Measurements from ENCODE around the gene TSC22D1.

The TSC22D1 gene

DNA sequence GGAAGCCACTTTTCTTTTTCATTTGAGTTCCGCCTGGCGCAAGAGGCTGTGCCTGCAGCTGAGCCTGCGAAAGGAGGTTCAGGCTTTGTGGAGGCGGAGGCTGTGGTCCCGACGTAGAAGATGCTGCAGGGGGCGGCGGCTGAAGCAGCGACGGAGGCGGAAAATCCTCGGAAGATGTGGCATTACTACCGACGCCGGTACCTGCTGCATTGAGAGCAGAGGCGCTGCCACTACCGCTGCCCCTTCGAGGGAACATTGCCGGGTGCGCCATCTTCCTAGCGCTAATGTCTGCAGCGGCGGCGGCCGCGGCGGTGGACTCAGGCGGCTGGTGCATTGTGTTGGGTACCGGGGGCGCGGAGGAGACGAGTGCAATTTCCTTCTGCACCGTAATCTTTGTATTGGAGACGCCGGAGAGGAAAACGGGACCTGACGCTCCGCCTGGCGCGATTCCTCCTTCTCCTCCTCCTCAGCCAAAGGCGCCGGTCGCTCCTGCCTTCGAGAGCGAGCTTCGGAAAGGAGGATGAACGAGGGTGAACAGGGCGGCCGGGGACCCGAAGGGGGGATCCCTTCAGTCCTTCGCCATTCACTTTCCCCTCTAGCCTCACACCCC is at the start of gene TSC22D1:
Gene TSC22D1 (minus strand): TSS at position 590 of the 610 bp plus-strand sequence. CDS start 256 bp downstream, at position 334.
- TF ChIP-seq, protein P1, sequence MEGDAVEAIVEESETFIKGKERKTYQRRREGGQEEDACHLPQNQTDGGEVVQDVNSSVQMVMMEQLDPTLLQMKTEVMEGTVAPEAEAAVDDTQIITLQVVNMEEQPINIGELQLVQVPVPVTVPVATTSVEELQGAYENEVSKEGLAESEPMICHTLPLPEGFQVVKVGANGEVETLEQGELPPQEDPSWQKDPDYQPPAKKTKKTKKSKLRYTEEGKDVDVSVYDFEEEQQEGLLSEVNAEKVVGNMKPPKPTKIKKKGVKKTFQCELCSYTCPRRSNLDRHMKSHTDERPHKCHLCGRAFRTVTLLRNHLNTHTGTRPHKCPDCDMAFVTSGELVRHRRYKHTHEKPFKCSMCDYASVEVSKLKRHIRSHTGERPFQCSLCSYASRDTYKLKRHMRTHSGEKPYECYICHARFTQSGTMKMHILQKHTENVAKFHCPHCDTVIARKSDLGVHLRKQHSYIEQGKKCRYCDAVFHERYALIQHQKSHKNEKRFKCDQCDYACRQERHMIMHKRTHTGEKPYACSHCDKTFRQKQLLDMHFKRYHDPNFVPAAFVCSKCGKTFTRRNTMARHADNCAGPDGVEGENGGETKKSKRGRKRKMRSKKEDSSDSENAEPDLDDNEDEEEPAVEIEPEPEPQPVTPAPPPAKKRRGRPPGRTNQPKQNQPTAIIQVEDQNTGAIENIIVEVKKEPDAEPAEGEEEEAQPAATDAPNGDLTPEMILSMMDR (IDR thresholded peaks at IDR 0.05; ENCODE audit: unreplicated experiment in 3 of 3): peak in 1 of 3 experiments; percentile 10
- peaks cover 27% of the 10 kb centered on the region for H3K36me3 Mint-ChIP-seq (ENCODE audit: low read depth)
- no peaks in the 10 kb centered on the region for H3K27me3 Mint-ChIP-seq (ENCODE audit: low read depth)
- H3K27ac Mint-ChIP-seq: peak within 1 kb of the TSS; percentile 91 to 98 (median 96)
- peaks cover 45% of the 10 kb centered on the region for H3K4me1 Mint-ChIP-seq
- H3K9me3 Mint-ChIP-seq: no peaks in the 10 kb centered on the region
- H3K4me3 Mint-ChIP-seq: peak within 1 kb of the TSS; percentile 99

DNA sequence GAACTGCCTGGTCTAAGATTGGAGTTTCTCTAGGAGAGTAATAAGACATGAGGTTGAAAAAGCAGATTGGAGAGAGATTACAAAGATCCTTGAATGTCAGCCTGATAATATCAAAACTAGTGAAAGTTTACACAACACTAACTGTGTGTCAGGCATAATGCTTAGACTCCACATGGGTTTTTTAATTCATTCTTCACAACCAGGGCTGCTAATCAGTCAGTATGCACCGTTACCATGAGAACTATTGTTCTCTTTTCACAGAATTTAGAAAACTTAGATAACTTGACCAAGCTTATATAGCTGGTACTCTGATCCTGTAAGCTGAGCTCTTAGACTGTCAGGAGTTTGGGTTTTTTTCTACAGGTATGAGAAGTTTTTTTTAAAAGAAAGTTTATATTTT is 46.6 kb upstream of the TSC22D1 start:
- no peak overlapping the region for H3K27ac Mint-ChIP-seq

DNA sequence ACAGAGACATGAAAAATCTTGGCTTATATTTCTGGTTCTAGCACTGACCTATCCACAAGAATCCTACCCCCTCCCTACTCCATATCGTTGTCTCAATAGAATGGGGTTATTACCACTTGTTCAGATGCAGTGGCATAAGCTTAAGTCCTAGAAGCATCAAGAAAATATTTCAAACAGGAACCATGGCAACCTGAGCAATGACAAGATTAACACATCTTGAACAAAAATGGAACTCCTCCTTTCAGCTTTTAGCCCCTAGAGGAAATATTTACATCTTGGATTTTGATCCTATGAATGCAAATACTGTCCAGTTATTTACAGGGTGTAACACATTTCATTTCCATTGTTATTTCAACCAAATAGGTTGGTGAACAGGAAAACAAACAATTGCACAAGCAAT is 46.1 kb upstream of the TSC22D1 start:
- no peaks in the 10 kb centered on the region for H3K27me3 Mint-ChIP-seq (ENCODE audit: low read depth)
- no peak overlapping the region for H3K4me3 Mint-ChIP-seq
- no peaks in the 10 kb centered on the region for H3K36me3 Mint-ChIP-seq (ENCODE audit: low read depth)
- TF ChIP-seq, protein P1 (IDR thresholded peaks at IDR 0.05; ENCODE audit: unreplicated experiment in 3 of 3): no peak
- H3K9me3 Mint-ChIP-seq: no peaks in the 10 kb centered on the region
- H3K4me1 Mint-ChIP-seq: no peaks in the 10 kb centered on the region
- no peak overlapping the region for H3K27ac Mint-ChIP-seq

More for the DNA sequence above, 46.6 kb upstream of the TSC22D1 start:
- Mint-ChIP-seq H3K9me3 (no peaks in the 10 kb centered on the region), H3K36me3 (ENCODE audit: low read depth) (no peaks in the 10 kb centered on the region), H3K4me1 (no peaks in the 10 kb centered on the region), H3K4me3 (no peak overlapping the region), H3K27me3 (ENCODE audit: low read depth) (no peaks in the 10 kb centered on the region)
- TF ChIP-seq, protein P1 (IDR thresholded peaks at IDR 0.05; ENCODE audit: unreplicated experiment in 3 of 3): no peak

DNA sequence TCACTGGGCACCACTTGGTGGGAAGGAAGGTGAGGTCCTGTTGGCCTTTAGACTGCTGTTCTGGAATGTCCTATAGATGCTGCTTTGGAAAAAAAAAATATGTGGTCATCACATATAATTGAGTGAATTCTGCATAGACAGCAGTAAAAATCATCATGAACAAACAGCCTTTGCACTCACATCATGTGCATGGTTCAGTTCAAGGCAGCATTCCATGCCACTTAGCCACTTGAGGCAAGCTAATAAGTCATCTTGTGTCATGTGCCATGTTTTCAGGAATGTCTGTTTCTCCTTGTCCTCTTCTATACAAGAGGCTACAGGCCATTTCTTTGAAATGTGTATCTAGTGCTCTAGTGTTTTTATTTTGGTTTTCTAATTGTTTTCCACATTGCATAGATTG is 43.9 kb upstream of the TSC22D1 start:
- H3K27me3 Mint-ChIP-seq (ENCODE audit: low read depth): no peaks in the 10 kb centered on the region
- TF ChIP-seq, protein P1 (IDR thresholded peaks at IDR 0.05; ENCODE audit: unreplicated experiment in 3 of 3): no peak
- no peaks in the 10 kb centered on the region for H3K9me3 Mint-ChIP-seq
- no peak overlapping the region for H3K27ac Mint-ChIP-seq
- H3K4me3 Mint-ChIP-seq: no peak overlapping the region
- no peaks in the 10 kb centered on the region for H3K36me3 Mint-ChIP-seq (ENCODE audit: low read depth)
- no peaks in the 10 kb centered on the region for H3K4me1 Mint-ChIP-seq

DNA sequence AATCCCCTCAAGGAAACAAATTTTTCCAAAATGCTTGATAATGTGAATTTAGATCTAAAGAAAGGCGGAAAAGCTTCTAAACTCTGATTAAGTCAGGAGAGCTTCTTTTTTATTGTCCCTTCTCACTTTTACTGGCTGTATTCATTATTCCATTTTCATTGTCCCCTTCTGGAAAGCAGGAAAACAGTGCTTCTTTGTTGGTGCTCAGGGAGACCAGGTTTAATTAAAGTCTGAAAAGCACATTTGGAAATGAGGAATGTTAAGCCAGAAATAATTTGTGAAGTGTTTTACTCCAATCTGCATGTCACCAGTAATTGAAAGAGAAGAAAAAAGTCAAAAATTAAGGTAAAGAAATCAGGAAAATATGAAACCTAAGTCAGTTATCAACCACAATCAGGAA is 43.5 kb upstream of the TSC22D1 start:
- Mint-ChIP-seq H3K9me3 (no peaks in the 10 kb centered on the region), H3K36me3 (ENCODE audit: low read depth) (no peaks in the 10 kb centered on the region), H3K27ac (no peak overlapping the region), H3K27me3 (ENCODE audit: low read depth) (no peaks in the 10 kb centered on the region), H3K4me3 (no peak overlapping the region), H3K4me1 (no peaks in the 10 kb centered on the region)
- TF ChIP-seq, protein P1 (IDR thresholded peaks at IDR 0.05; ENCODE audit: unreplicated experiment in 3 of 3): no peak

DNA sequence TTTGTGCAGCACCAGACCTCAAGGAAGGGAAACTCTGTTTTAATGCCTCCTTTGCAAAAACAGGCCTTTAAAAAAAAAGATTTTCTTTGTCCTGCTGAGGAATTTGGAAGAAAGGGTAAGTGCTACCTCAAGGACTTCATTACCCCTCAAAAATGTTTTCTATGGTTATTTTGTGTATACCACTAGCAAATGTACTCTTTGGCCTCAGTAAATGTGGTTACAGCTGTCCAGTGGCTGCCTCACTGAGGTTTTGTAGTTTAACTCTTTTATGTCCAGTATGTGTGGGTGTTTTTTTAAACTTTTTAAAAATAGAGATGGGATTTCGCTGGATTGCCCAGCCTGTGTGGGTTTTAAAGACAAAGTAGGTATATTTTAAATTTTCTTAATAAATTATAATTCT is 42.2 kb upstream of the TSC22D1 start:
- Mint-ChIP-seq H3K4me3 (no peak overlapping the region), H3K27me3 (ENCODE audit: low read depth) (no peaks in the 10 kb centered on the region), H3K36me3 (ENCODE audit: low read depth) (no peaks in the 10 kb centered on the region), H3K27ac (no peak overlapping the region), H3K4me1 (no peaks in the 10 kb centered on the region), H3K9me3 (no peaks in the 10 kb centered on the region)
- TF ChIP-seq, protein P1 (IDR thresholded peaks at IDR 0.05; ENCODE audit: unreplicated experiment in 3 of 3): no peak

Data from nephron (organoid).